HepG2 (cell line): ENCODE measurements around the gene SAE1. TPM values are rescaled to one million over a fixed set of nuclear protein-coding genes. Genes with fewer than 3 reads are reported as not detected.

Experiments used
- ELF3 ChIP-seq: IDR thresholded peaks from 2 replicates; pipeline ENCODE4 v1.6.1; 2016; ENCODE audit warnings: missing genetic modification reagents, missing compliant biosample characterization
- HMGA1 ChIP-seq: sonication (generic); formaldehyde crosslinking; conservative IDR thresholded peaks from 2 replicates; pipeline ENCODE4 v1.4.0; 2020; ENCODE audit warnings: missing genetic modification reagents
- HOXA3 ChIP-seq: sonication (generic); formaldehyde crosslinking; IDR thresholded peaks from 2 replicates; pipeline ENCODE4 v1.5.0; 2020; ENCODE audit warnings: missing genetic modification reagents
- JUND ChIP-seq: sonication (generic); formaldehyde crosslinking; IDR thresholded peaks from 2 replicates; pipeline ENCODE4 v1.8.0; 2022; ENCODE audit warnings: mild to moderate bottlenecking, missing genetic modification reagents
- NFE2L2 ChIP-seq: fragments of 150-350 bp; IDR thresholded peaks from 2 replicates; pipeline ENCODE4 v1.6.1; 2014; ENCODE audit warnings: low read length
- NFKB2 ChIP-seq: sonication (generic); formaldehyde crosslinking; IDR thresholded peaks from 2 replicates; pipeline ENCODE4 v1.4.0; 2020; ENCODE audit warnings: missing genetic modification reagents, borderline replicate concordance
- NFRKB ChIP-seq: fragments of 450-650 bp; IDR thresholded peaks from 2 replicates; pipeline ENCODE4 v1.6.1; 2017
- NRL ChIP-seq: sonication (generic); formaldehyde crosslinking; IDR thresholded peaks from 2 replicates; pipeline ENCODE4 v1.5.0; 2020; ENCODE audit warnings: missing genetic modification reagents, mild to moderate bottlenecking, moderate library complexity, borderline replicate concordance
- PRDM4 ChIP-seq: sonication (generic); formaldehyde crosslinking; IDR thresholded peaks from 2 replicates; pipeline ENCODE4 v1.9.0; 2021; ENCODE audit warnings: missing genetic modification reagents, borderline replicate concordance
- RELA ChIP-seq: sonication (generic); formaldehyde crosslinking; IDR thresholded peaks from 2 replicates; pipeline ENCODE4 v1.4.0; 2020; ENCODE audit warnings: missing genetic modification reagents
- RORA ChIP-seq: sonication (generic); formaldehyde crosslinking; IDR thresholded peaks from 2 replicates; pipeline ENCODE4 v1.5.0; 2020; ENCODE audit warnings: mild to moderate bottlenecking, missing genetic modification reagents, moderate library complexity
- TCF7L2 ChIP-seq: IDR thresholded peaks from 2 replicates; pipeline ENCODE4 v1.6.1; 2011; ENCODE audit warnings: mild to moderate bottlenecking, low read depth, low read length, moderate library complexity
- ZNF101 ChIP-seq: sonication (generic); formaldehyde crosslinking; IDR thresholded peaks from 2 replicates; pipeline ENCODE4 v1.4.0; 2020; ENCODE audit warnings: mild to moderate bottlenecking, low read depth, missing genetic modification reagents, borderline replicate concordance
- ZNF3 ChIP-seq: IDR thresholded peaks from 2 replicates; pipeline ENCODE4 v1.7.0; 2017; ENCODE audit warnings: inconsistent platforms
- ZNF512B ChIP-seq: sonication (generic); formaldehyde crosslinking; IDR thresholded peaks from 2 replicates; pipeline ENCODE4 v1.5.1; 2020; ENCODE audit warnings: missing genetic modification reagents, mild to moderate bottlenecking, borderline replicate concordance
- ZNF598 ChIP-seq: sonication (generic); formaldehyde crosslinking; IDR thresholded peaks from 2 replicates; pipeline ENCODE4 v1.5.1; 2020; ENCODE audit warnings: mild to moderate bottlenecking, missing genetic modification reagents, borderline replicate concordance
- ZNF660 ChIP-seq: sonication (generic); formaldehyde crosslinking; IDR thresholded peaks from 2 replicates; pipeline ENCODE4 v1.5.1; 2020; ENCODE audit warnings: mild to moderate bottlenecking, low read depth, missing genetic modification reagents, borderline replicate concordance
- ZNF720 ChIP-seq: sonication (generic); formaldehyde crosslinking; IDR thresholded peaks from 2 replicates; pipeline ENCODE4 v1.4.0; 2020; ENCODE audit warnings: missing genetic modification reagents
- polyA plus RNA-seq, 8 experiments: library from polyadenylated mRNA; depleted of rRNA in 3 of 8; stranded (reverse) in 7 of 8; unstranded in 1 of 8; fragments of >200 nt; fragmentation: Illumina TruSeq in 4 of 8; extraction: Trizol in 4 of 8; gene quantifications; 2 replicates each; pipeline versions ENCODE4 v1.2.1 to v1.2.3, GENCODE V29; 2011 to 2016; ENCODE audit warnings: low read depth in 4 of 8, missing spikeins in 1 of 8, mixed read lengths in 1 of 8; ENCODE audit not compliant: insufficient read depth in 1 of 8
- total RNA-seq, 5 experiments: library from RNA; depleted of rRNA; stranded (reverse); fragments of >200 nt; fragmentation: Illumina TruSeq; extraction: Trizol; gene quantifications; 2 replicates each; pipeline ENCODE4 v1.2.3, GENCODE V29; 2016; ENCODE audit warnings: low read depth in 1 of 5
- TF ChIP-seq, protein P1 (sequence below), 2 experiments: sonication (generic) in 1 of 2; formaldehyde crosslinking in 1 of 2; IDR thresholded peaks; 2 replicates each; pipeline versions ENCODE4 v1.4.0 to v1.6.1; 2016 to 2020; ENCODE audit warnings: borderline replicate concordance in 1 of 2, low read depth in 1 of 2, mild to moderate bottlenecking in 1 of 2, missing genetic modification reagents in 1 of 2

SAE1 gene
- total and polyA plus RNA-seq, 2 of the 13 experiments (the other 11 are each of a cell fraction or from before 2014, with no cell fraction given): 87.6 to 197 TPM

DNA sequence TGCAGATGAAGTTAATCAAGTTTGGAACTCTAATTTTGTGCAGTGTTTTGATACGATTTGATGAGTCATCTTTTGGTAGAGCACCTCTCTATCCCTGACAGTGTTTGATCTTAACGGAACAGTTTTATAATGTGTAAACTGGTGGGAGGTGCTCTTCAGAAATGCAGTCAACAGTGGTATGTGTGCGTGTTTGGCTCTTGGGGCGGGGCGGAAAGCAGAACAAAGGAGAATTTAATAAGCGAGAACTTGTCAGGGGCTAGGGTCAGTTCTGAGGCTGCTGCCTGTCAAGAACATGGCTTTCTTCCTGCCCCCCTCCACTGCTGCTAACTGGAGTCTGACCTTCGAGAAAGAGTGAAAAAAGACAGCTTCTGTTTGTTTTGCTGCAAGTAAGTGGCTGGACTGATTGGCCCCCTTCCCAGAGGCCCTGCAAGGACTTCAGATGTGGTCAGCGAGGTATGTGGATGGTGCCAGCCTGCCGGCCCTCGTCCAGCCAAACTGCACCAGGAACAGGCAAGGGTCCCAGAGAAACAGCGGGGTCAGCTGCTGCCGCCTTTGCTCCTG, 59.6 kb downstream of the SAE1 start (continued):
- TF ChIP-seq RELA (CRISPR knock-in tag) (no peak), HOXA3 (no peak; the same call in 1 of the 2 replicates), ZNF3 (CRISPR knock-in tag) (no peak), JUND (CRISPR knock-in tag) (no peak), ZNF720 (CRISPR knock-in tag) (no peak), RORA (no peak), TCF7L2 (peak; percentile 78), HMGA1 (CRISPR knock-in tag) (no peak), NFKB2 (no peak), NRL (no peak), ZNF512B (CRISPR knock-in tag) (no peak), PRDM4 (CRISPR knock-in tag) (no peak), ZNF101 (CRISPR knock-in tag) (no peak), ZNF660 (CRISPR knock-in tag) (no peak), ELF3 (CRISPR knock-in tag) (peak; percentile 66), NFRKB (no peak), ZNF598 (no peak), NFE2L2 (peak; percentile 94)
- TF ChIP-seq, protein P1, sequence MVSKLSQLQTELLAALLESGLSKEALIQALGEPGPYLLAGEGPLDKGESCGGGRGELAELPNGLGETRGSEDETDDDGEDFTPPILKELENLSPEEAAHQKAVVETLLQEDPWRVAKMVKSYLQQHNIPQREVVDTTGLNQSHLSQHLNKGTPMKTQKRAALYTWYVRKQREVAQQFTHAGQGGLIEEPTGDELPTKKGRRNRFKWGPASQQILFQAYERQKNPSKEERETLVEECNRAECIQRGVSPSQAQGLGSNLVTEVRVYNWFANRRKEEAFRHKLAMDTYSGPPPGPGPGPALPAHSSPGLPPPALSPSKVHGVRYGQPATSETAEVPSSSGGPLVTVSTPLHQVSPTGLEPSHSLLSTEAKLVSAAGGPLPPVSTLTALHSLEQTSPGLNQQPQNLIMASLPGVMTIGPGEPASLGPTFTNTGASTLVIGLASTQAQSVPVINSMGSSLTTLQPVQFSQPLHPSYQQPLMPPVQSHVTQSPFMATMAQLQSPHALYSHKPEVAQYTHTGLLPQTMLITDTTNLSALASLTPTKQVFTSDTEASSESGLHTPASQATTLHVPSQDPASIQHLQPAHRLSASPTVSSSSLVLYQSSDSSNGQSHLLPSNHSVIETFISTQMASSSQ (IDR thresholded peaks at IDR 0.05; ENCODE audit: low read depth): 0 out of 2 replicates have a peak, but pooled peaks have one; percentile 48
- TF ChIP-seq, protein P1 (CRISPR knock-in tag; IDR thresholded peaks at IDR 0.05; ENCODE audit: borderline replicate concordance): peak; percentile 48; the same call in 1 of the 2 replicates
